Vagina (tissue), 2 donors: Measurements from ENCODE around the gene DNAAF9. TPM values are rescaled to one million over a fixed set of nuclear protein-coding genes. Genes with fewer than 3 reads are reported as not detected.
"Not testable (repeated sequence)": the region's sequence is repeated elsewhere in the genome, so short reads cannot be mapped to it uniquely, and the experiment has no call there.

ENCODE experiments used
- DNase-seq, 2 donors: peaks; one replicate each; pipeline ENCODE4 v3.0.0-alpha.2; 2017; ENCODE audit errors: extremely low spot score in 2 of 2
- H3K27ac ChIP-seq: fragments of 200-600 bp; sonication (generic); one replicate; pipeline ENCODE4 v1.5.1; 2019
- H3K27me3 ChIP-seq: fragments of 200-600 bp; sonication (generic); one replicate; pipeline ENCODE4 v1.5.1; 2019
- H3K36me3 ChIP-seq, 2 donors: fragments of 200-600 bp; sonication (generic); one replicate each; pipeline ENCODE4 v1.5.1; 2017 to 2019
- H3K4me1 ChIP-seq: fragments of 200-600 bp; sonication (generic); one replicate; pipeline ENCODE4 v1.5.1; 2019
- H3K4me3 ChIP-seq, 2 donors: fragments of 200-600 bp; sonication (generic); 1 replicate in 1 of 2; 2 replicates in 1 of 2; pipeline ENCODE4 v1.5.1; 2016 to 2019
- H3K9me3 ChIP-seq: fragments of 200-600 bp; sonication (generic); one replicate; pipeline ENCODE4 v1.5.1; 2019
- POLR2A ChIP-seq, 2 donors: fragments of 450-650 bp; IDR thresholded peaks; one replicate each; pipeline ENCODE4 v1.6.1; 2017; ENCODE audit warnings: antibody characterized with exemption in 2 of 2, mild to moderate bottlenecking in 2 of 2, moderate library complexity in 2 of 2
- POLR2AphosphoS5 ChIP-seq, 2 donors: sonication (generic); formaldehyde crosslinking; IDR thresholded peaks; one replicate each; pipeline ENCODE4 v1.9.0; 2017; ENCODE audit warnings: antibody characterized with exemption in 2 of 2, mild to moderate bottlenecking in 2 of 2, low read depth in 1 of 2; ENCODE audit not compliant: insufficient read depth in 1 of 2
- intact Hi-C: fragments of 100-400 bp; cut with DNase I; formaldehyde crosslinking; loops from one replicate; pipeline ENCODE4 v1.15.1; 2023
- total RNA-seq: library from RNA; depleted of rRNA; stranded (reverse); fragments of >200 nt; gene quantifications from one replicate; pipeline ENCODE4 v1.2.3, GENCODE V29; 2016
- TF ChIP-seq, protein P1 (sequence below), 3 experiments: fragments of 450-650 bp in 2 of 3; fragments of 200-600 bp in 1 of 3; sonication (generic) in 1 of 3; IDR thresholded peaks; one replicate each; pipeline ENCODE4 v1.5.1; 2017 to 2019; ENCODE audit warnings: antibody characterized with exemption in 3 of 3, mild to moderate bottlenecking in 2 of 3, moderate library complexity in 2 of 3

Gene DNAAF9
- total RNA-seq, 1 donor from 2014 or later = 18.4 TPM

DNA sequence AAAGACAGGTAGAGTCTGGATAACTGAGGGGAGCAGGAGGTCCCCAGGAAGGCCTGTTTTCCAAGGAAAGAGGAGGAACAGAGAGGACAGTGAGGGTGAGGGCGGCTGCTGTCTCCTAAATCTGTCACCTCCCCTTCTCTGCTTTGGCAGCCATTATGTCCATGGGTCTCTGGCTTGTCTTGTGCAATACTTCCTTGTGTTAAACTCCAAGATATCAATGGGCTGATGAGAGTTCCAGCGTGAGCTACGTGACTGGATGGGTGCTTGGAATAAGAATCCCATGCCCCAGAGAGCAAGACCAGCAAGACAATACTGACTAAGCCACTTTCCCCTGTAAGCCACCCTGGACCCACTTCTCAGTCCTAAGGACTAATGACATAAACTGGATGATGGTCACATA is 26.3 kb upstream of the DNAAF9 start:
- no peaks in the 10 kb centered on the region for H3K9me3 ChIP-seq
- no peak overlapping the region for H3K27ac ChIP-seq
- no peaks in the 10 kb centered on the region for H3K4me1 ChIP-seq
- TF ChIP-seq POLR2AphosphoS5 (IDR thresholded peaks at IDR 0.05; ENCODE audit: insufficient read depth in 1 of 2, low read depth in 1 of 2) = no peak
- no peak for TF ChIP-seq POLR2A (IDR thresholded peaks at IDR 0.05)
- H3K36me3 ChIP-seq = no peaks in the 10 kb centered on the region
- no peaks in the 10 kb centered on the region for H3K27me3 ChIP-seq
- intact Hi-C loops = no loop called here
- DNase-seq = no peak
- H3K4me3 ChIP-seq = no peak overlapping the region

DNA sequence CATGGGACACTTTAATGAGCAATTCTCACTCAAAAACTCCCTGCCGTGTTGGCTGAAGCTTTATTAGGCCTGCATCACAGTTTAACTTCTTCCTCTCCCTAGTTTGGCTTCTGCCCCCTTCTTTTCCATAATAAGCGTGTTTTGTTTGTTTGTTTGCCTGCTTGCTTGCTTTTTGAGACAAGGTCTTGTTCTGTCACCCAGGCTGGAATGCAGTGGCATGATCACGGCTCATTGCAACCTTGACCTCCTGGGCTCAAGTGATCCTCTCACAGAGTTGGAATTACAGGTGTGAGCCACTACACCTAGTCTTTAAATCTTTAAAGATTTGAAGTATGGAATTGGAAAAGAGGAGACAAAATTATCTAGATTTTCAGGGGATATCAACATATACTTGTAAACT is 25.4 kb upstream of the DNAAF9 start:
- Histone ChIP-seq H3K27me3 (no peaks in the 10 kb centered on the region), H3K9me3 (no peaks in the 10 kb centered on the region), H3K4me3 (no peak overlapping the region), H3K27ac (no peak overlapping the region), H3K4me1 (no peaks in the 10 kb centered on the region), H3K36me3 (no peaks in the 10 kb centered on the region)
- intact Hi-C loops = no loop called here
- TF ChIP-seq POLR2AphosphoS5 (IDR thresholded peaks at IDR 0.05; ENCODE audit: insufficient read depth in 1 of 2, low read depth in 1 of 2) = no peak
- TF ChIP-seq POLR2A (IDR thresholded peaks at IDR 0.05) = no peak
- TF ChIP-seq, protein P1, sequence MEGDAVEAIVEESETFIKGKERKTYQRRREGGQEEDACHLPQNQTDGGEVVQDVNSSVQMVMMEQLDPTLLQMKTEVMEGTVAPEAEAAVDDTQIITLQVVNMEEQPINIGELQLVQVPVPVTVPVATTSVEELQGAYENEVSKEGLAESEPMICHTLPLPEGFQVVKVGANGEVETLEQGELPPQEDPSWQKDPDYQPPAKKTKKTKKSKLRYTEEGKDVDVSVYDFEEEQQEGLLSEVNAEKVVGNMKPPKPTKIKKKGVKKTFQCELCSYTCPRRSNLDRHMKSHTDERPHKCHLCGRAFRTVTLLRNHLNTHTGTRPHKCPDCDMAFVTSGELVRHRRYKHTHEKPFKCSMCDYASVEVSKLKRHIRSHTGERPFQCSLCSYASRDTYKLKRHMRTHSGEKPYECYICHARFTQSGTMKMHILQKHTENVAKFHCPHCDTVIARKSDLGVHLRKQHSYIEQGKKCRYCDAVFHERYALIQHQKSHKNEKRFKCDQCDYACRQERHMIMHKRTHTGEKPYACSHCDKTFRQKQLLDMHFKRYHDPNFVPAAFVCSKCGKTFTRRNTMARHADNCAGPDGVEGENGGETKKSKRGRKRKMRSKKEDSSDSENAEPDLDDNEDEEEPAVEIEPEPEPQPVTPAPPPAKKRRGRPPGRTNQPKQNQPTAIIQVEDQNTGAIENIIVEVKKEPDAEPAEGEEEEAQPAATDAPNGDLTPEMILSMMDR (IDR thresholded peaks at IDR 0.05) = no peak
- no peak for DNase-seq

DNA sequence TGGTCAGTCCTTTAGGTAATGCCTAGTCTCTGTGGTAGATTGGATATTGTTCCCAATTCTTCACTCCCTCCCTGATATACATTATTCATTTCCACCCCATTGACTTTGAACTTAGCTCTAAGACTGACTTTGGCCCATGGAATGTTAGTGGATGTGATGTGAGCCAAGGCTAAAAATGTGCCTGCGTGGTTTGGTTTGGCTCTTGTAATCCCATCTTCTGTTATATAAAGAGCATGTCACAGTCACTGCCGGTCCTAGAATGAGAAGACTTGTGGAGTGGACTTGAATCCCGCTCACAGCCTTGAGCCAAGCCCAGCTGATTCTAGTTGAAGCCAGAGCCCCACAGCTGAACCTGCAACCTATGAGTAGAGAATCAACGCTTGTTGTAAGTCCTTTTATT is 23.6 kb upstream of the DNAAF9 start:
- Histone ChIP-seq H3K27ac (no peak overlapping the region), H3K36me3 (no peaks in the 10 kb centered on the region), H3K4me3 (no peak overlapping the region), H3K4me1 (no peaks in the 10 kb centered on the region), H3K9me3 (no peaks in the 10 kb centered on the region), H3K27me3 (no peaks in the 10 kb centered on the region)
- no peak for DNase-seq
- TF ChIP-seq, protein P1 (IDR thresholded peaks at IDR 0.05) = no peak
- TF ChIP-seq POLR2AphosphoS5 (IDR thresholded peaks at IDR 0.05; ENCODE audit: insufficient read depth in 1 of 2, low read depth in 1 of 2) = no peak
- no peak for TF ChIP-seq POLR2A (IDR thresholded peaks at IDR 0.05)
- intact Hi-C loops = no loop called here

DNA sequence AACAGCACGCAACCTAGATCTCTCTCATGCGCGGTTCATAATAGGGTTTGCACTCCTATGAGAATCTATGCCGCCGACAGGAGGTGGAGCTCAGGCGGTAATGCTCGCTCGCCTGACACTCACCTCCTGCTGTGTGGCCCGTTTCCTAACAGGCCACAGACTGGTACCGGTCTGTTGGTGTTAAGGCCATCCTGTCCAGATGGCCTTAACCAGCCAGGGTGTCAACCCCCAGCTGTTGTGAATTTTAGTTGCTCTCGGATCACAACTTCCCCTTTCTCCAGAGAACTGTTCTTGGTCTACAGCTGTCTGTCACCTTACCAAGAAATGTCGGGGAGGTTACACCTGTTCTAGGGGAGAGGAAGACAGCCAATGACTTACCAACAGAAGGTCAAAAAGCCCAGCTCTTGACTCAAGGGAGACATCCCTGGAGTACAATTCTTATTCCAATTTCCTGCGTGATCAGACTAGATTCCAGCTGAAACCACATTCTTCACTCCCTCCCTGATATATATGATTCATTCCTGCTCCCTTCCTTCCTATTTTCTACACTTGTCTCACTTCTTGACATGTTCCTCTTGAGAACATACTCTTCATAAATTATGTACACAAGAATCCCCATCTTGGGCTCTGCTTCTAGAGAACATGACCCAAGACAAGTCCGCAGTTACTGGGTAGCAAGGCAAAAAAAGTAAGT is 23.1 kb upstream of the DNAAF9 start:
- Histone ChIP-seq H3K36me3 (no peaks in the 10 kb centered on the region), H3K9me3 (no peaks in the 10 kb centered on the region), H3K4me1 (no peaks in the 10 kb centered on the region), H3K4me3 (no peak overlapping the region), H3K27me3 (no peaks in the 10 kb centered on the region), H3K27ac (no peak overlapping the region)
- intact Hi-C loops = no loop called here
- TF ChIP-seq POLR2A (IDR thresholded peaks at IDR 0.05) (no peak), POLR2AphosphoS5 (IDR thresholded peaks at IDR 0.05; ENCODE audit: insufficient read depth in 1 of 2, low read depth in 1 of 2) (no peak)
- TF ChIP-seq, protein P1 (IDR thresholded peaks at IDR 0.05) = no peak
- no peak for DNase-seq

DNA sequence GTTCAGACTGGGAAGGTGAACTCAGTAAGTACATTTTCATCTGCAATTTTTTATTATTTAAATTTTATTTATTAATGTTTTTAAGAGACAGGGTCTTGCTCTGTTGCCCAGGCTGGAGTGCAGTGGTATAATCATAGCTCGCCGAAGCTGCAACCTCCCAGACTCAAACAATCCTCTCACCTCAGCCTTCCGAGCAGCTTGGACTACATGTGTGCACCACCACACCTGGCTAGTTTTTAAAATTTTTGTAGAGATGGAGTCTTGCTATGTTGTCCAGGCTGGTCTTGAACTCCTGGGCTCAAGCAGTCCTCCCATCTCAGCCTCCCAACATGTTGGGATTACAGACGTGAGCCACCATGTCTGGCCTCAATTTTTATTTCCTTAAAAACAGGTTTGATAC is 19.3 kb upstream of the DNAAF9 start:
- H3K9me3 ChIP-seq, DNase-seq, H3K4me1 ChIP-seq, H3K27ac ChIP-seq, H3K36me3 ChIP-seq, H3K27me3 ChIP-seq, H3K4me3 ChIP-seq, intact Hi-C loops: not testable (repeated sequence)

DNA sequence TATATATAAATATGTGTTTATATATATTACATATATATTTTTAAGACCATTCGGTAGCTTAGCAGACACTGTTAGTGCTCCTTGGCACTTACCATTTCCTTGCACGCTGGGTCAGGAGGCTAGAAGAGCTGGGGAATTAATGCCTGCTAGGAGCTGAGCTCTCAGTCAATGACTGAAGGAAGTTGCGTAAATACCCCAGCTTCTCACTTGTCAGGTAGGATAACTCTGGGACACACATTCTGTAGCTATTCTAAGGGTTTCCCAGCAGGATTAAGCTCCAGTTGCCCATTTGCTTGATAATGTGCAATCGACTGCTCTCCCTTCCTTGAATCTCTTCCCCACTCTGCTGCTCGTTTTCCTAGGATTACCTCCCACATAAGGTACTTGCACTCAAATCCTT is 15.7 kb upstream of the DNAAF9 start:
- intact Hi-C loops = no loop called here
- Histone ChIP-seq H3K4me1 (peaks cover 16% of the 10 kb centered on the region), H3K4me3 (no peak overlapping the region), H3K36me3 (no peaks in the 10 kb centered on the region), H3K27ac (no peak overlapping the region), H3K9me3 (no peaks in the 10 kb centered on the region), H3K27me3 (no peaks in the 10 kb centered on the region)
- no peak for DNase-seq
- TF ChIP-seq POLR2A (IDR thresholded peaks at IDR 0.05) = no peak
- TF ChIP-seq, protein P1 (IDR thresholded peaks at IDR 0.05) = no peak
- TF ChIP-seq POLR2AphosphoS5 (IDR thresholded peaks at IDR 0.05; ENCODE audit: insufficient read depth in 1 of 2, low read depth in 1 of 2) = no peak
